ENCODE results near the gene PEX11G.

DNA sequence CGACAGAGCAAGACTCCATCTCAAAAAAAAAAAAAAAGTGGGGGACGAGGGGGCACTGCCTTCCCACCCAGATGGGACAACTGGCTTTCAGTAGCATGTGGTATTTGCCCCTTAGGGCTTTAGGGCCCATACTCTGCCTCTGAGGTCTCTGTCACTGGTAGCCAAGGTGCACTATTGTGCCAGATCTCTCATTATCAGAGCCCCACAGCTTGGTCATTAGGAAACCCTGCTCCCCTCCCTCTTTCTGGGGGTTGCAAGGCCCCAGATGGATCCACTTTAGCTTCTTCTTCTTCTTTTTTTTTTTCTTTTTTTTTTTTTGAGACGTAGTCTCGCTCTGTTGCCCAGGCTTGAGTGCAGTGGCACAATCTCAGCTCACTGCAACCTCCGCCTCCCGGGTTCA is 15.8 kb upstream of the PEX11G start:
- TF ChIP-seq EP300 (IDR thresholded peaks at IDR 0.05; ENCODE audit: borderline replicate concordance in 1 of 2, low read depth in 2 of 2, low read length in 2 of 2) (no peak), RAD21 (IDR thresholded peaks at IDR 0.05 in 1 of 2, conservative IDR thresholded peaks at IDR 0.05 in 1 of 2; ENCODE audit: low read depth in 2 of 2, low read length in 2 of 2) (no peak), YY1 (IDR thresholded peaks at IDR 0.05; ENCODE audit: low read depth, low read length) (no peak), CBX5 (IDR thresholded peaks at IDR 0.05; ENCODE audit: low read depth, low read length) (no peak)
- TF ChIP-seq, protein P1, sequence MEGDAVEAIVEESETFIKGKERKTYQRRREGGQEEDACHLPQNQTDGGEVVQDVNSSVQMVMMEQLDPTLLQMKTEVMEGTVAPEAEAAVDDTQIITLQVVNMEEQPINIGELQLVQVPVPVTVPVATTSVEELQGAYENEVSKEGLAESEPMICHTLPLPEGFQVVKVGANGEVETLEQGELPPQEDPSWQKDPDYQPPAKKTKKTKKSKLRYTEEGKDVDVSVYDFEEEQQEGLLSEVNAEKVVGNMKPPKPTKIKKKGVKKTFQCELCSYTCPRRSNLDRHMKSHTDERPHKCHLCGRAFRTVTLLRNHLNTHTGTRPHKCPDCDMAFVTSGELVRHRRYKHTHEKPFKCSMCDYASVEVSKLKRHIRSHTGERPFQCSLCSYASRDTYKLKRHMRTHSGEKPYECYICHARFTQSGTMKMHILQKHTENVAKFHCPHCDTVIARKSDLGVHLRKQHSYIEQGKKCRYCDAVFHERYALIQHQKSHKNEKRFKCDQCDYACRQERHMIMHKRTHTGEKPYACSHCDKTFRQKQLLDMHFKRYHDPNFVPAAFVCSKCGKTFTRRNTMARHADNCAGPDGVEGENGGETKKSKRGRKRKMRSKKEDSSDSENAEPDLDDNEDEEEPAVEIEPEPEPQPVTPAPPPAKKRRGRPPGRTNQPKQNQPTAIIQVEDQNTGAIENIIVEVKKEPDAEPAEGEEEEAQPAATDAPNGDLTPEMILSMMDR (IDR thresholded peaks at IDR 0.05; ENCODE audit: control extremely low read depth in 1 of 3, insufficient read depth in 1 of 3, low read depth in 1 of 3, low read length in 3 of 3) = no peak
- TF ChIP-seq, protein P2, sequence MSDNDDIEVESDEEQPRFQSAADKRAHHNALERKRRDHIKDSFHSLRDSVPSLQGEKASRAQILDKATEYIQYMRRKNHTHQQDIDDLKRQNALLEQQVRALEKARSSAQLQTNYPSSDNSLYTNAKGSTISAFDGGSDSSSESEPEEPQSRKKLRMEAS (IDR thresholded peaks at IDR 0.05) = no peak
